ENCODE measurements around the gene FZD2. TPM values are rescaled to one million over a fixed set of nuclear protein-coding genes. Genes with fewer than 3 reads are reported as not detected.

Gene FZD2
- total and polyA plus RNA-seq, 8 donors = 9.8 to 36.7 (median 26.1) TPM

DNA sequence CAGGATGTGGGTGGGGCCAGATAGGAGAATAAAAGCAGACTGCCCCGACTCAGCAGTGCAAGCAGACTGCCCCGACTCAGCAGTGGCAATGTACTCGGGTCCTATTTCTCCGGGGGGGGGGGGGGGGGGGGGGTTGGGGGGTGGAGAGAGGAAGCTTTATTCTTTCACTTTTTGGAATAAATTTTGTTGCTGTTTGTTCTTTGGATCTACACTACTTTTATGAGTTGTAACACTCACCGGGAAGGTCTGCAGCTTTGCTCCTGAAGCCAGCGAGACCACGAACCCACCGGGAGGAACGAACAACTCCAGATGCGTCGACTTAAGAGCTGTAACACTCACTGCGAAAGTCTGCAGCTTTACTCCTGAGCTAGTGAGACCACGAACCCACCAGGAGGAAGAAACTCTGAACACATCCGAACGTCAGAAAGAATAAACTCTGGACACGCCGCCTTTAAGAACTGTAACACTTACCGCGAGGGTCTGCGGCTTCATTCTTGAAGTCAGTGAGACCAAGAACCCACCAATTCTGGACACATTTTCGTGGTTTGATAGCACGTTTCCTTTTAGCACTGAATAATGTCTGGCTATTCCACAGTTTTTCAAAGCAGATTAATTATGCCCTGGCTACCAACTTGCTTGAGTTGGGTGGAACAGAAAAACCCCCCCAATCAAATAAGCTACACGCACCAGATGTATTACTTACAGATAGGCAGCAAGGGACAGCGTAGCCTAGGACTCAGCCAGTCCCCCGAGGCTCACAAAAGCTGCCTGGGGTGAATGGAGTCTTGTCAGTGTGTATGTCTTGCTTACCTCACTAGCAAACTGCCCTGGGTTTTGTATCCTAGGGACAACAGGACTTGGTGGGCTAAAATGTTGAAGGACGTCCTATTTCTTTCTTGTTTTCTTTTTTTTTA is 11.9 kb downstream of the FZD2 start:
- DNase-seq (no peak), ATAC-seq (no peak)
- intact Hi-C loops (cut with DNase I) = no loop called here
- no peaks in the 10 kb centered on the region for H3K4me1 ChIP-seq
- no peak overlapping the region for H3K27ac ChIP-seq
- TF ChIP-seq, protein P1, sequence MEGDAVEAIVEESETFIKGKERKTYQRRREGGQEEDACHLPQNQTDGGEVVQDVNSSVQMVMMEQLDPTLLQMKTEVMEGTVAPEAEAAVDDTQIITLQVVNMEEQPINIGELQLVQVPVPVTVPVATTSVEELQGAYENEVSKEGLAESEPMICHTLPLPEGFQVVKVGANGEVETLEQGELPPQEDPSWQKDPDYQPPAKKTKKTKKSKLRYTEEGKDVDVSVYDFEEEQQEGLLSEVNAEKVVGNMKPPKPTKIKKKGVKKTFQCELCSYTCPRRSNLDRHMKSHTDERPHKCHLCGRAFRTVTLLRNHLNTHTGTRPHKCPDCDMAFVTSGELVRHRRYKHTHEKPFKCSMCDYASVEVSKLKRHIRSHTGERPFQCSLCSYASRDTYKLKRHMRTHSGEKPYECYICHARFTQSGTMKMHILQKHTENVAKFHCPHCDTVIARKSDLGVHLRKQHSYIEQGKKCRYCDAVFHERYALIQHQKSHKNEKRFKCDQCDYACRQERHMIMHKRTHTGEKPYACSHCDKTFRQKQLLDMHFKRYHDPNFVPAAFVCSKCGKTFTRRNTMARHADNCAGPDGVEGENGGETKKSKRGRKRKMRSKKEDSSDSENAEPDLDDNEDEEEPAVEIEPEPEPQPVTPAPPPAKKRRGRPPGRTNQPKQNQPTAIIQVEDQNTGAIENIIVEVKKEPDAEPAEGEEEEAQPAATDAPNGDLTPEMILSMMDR (IDR thresholded peaks at IDR 0.05) = no peak
- H3K27me3 ChIP-seq = peaks cover 0 to 24% of the 10 kb centered on the region in 2 donors
- H3K36me3 ChIP-seq = no peaks in the 10 kb centered on the region
- H3K4me3 ChIP-seq = no peak overlapping the region
- peaks cover 0 to 12% of the 10 kb centered on the region in 2 donors for H3K9me3 ChIP-seq

DNA sequence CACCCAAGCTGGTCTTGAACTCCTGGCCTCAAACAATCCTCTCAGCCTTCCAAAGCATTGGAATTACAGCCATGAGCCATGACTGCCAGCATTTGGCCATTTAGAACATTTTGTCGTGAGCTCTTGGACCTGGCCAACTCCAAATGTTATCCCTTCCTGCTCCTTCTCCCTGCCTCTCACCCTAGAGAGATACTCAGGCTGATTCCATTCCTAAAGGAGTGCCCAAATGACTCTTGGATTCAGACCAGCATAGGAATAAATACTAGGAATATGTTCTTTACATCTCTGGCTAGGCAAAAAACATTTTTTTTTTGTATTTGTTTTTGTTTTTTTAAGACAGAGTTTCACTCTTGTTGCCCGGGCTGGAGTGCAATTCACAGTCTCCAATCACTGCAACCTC is 15.5 kb downstream of the FZD2 start:
- ATAC-seq (no peak), DNase-seq (no peak)
- H3K36me3 ChIP-seq = no peaks in the 10 kb centered on the region
- H3K4me3 ChIP-seq = no peak overlapping the region
- H3K27me3 ChIP-seq = peaks cover 0 to 35% of the 10 kb centered on the region in 2 donors
- H3K27ac ChIP-seq = no peak overlapping the region
- intact Hi-C loops (cut with DNase I) = no loop called here
- H3K9me3 ChIP-seq = no peaks in the 10 kb centered on the region
- H3K4me1 ChIP-seq = no peaks in the 10 kb centered on the region
- TF ChIP-seq, protein P1 (IDR thresholded peaks at IDR 0.05) = no peak

DNA sequence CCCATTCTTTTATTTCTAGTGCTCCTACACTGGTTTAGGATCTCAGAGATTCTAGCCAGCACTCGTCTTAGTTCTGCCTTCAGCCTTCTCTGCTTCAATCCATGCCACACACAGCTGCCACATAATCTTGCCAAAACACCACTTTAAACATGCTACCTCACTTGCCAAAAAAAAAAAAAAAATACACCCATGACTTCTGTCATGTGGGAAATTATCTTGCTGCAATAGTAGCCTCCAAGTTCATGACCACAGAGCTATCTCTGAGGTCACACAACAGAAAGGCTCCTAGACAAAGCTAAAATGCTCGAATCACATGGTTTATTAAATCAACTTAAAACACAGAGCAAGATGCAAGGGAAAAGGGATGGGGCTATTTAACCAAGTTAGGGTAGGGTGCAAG is 18.1 kb downstream of the FZD2 start:
- Histone ChIP-seq H3K27ac (no peak overlapping the region), H3K36me3 (no peaks in the 10 kb centered on the region), H3K9me3 (no peaks in the 10 kb centered on the region), H3K27me3 (peaks cover 0 to 31% of the 10 kb centered on the region in 2 donors), H3K4me3 (no peak overlapping the region), H3K4me1 (no peaks in the 10 kb centered on the region)
- intact Hi-C loops (cut with DNase I) = no loop called here
- ATAC-seq = no peak
- TF ChIP-seq, protein P1 (IDR thresholded peaks at IDR 0.05) = no peak
- no peak for DNase-seq

DNA sequence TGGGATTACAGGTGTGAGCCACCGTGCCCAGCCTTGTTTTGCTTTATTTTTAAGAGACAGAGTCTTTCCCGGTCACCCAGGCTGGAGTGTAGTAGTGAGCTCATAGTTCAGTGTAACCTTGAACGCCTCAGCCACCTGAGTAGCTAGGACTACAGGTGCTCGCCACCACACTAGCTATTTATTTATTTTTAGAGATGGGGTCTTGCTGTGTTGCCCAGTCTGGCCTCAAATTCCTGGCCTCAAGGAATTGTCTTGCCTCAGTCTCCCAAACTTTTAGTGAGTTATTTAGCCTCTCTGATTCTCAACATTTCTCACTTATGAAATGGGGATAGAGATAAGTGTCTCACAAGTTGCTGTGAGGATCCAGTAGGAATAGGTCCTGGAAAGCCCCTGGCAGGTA is 21.7 kb downstream of the FZD2 start:
- Histone ChIP-seq H3K9me3 (no peaks in the 10 kb centered on the region), H3K27ac (no peak overlapping the region), H3K4me3 (no peak overlapping the region), H3K36me3 (no peaks in the 10 kb centered on the region), H3K4me1 (no peaks in the 10 kb centered on the region), H3K27me3 (peaks cover 0 to 38% of the 10 kb centered on the region in 2 donors)
- TF ChIP-seq, protein P1 (IDR thresholded peaks at IDR 0.05) = no peak
- DNase-seq (no peak), ATAC-seq (no peak)
- intact Hi-C loops (cut with DNase I) = no loop called here

DNA sequence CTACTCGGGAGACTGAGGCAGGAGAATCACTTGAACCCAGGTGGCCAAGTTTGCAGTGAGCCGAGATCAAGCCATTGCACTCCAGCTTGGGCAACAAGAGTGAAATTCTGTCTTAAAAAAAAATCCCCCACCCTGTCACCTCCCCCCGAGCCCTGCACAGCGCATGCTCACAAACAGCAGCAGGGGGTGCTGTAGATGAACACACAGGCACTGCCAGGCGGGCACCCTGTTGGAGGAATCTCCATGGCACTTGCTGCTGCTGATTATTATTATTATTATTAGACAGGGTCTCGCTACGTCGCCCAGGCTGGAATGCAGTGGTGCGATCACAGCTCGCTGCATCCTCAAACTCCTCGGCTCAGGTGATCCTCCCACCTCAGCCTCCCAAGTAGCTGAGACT is 24.6 kb downstream of the FZD2 start:
- H3K4me3 ChIP-seq = no peak overlapping the region
- ATAC-seq = no peak
- intact Hi-C loops (cut with DNase I) = no loop called here
- no peaks in the 10 kb centered on the region for H3K4me1 ChIP-seq
- peaks cover 0 to 24% of the 10 kb centered on the region in 2 donors for H3K27me3 ChIP-seq
- H3K36me3 ChIP-seq = no peaks in the 10 kb centered on the region
- H3K27ac ChIP-seq = no peak overlapping the region
- no peaks in the 10 kb centered on the region for H3K9me3 ChIP-seq
- DNase-seq = no peak
- TF ChIP-seq, protein P1 (IDR thresholded peaks at IDR 0.05) = peak in 1 of 2 donors; percentile 9

Measured in left lung (tissue), 10 donors.